GM13976 (cell line): ENCODE results near the gene SMCHD1.
"Not testable (repeated sequence)": the region's sequence is repeated elsewhere in the genome, so short reads cannot be mapped to it uniquely, and the experiment has no call there.

Source experiments
- DNase-seq: peaks from one replicate; pipeline ENCODE4 v3.0.0; 2012; ENCODE audit warnings: low spot score
- CTCF ChIP-seq: IDR thresholded peaks from 2 replicates; pipeline ENCODE4 v1.5.1; 2012; ENCODE audit warnings: borderline replicate concordance, mild to moderate bottlenecking; ENCODE audit not compliant: insufficient read depth; ENCODE audit errors: extremely low read depth, missing control alignments, control extremely low read depth
- in situ Hi-C: fragments of 300-500 bp; cut with MboI; formaldehyde crosslinking; loops from one replicate; pipeline ENCODE4 v1.12.0; 2022; ENCODE audit warnings: low sequenced_read_pairs, mixed read lengths, inconsistent platforms; ENCODE audit not compliant: unreplicated experiment

Gene SMCHD1

DNA sequence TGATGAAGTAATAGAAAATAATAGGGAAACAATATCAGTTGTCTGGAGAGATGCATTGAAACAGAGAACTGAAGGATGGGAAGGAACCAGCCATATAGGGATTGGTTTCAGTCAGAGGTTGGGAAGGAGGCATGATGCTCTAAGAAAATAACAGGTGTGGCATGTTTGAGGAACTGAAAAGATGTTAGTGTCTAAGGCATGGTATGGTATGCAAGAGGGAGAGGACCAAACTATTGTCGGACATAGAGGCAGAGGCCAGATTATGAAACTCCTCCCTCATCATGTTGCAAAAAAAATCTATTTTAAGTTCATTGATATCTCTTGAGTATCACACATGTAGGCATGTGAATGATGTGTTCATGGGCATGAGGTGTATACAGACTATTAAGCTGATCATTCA is 142.4 kb downstream of the SMCHD1 start:
- TF ChIP-seq CTCF = no peak
- in situ Hi-C loops = no loop called here
- peak; percentile 31 for DNase-seq

GRCh38 chr18:2799369-2799768 is 143.8 kb downstream of the SMCHD1 start:
- no peak for DNase-seq
- TF ChIP-seq CTCF = no peak
- in situ Hi-C loops = no loop called here

GRCh38 chr18:2805970-2806943 is 150.7 kb downstream of the SMCHD1 start:
- DNase-seq = no peak
- no peak for TF ChIP-seq CTCF
- in situ Hi-C loops = no loop called here

GRCh38 chr18:2808640-2809039 is 153.1 kb downstream of the SMCHD1 start:
- DNase-seq, in situ Hi-C loops: not testable (repeated sequence)

GRCh38 chr18:2809666-2810183 is 154.2 kb downstream of the SMCHD1 start:
- in situ Hi-C loops, DNase-seq: not testable (repeated sequence)

GRCh38 chr18:2811416-2811815 is 155.9 kb downstream of the SMCHD1 start:
- DNase-seq = no peak
- no peak for TF ChIP-seq CTCF
- in situ Hi-C loops = no loop called here

GRCh38 chr18:2814928-2815327 is 159.4 kb downstream of the SMCHD1 start:
- no peak for TF ChIP-seq CTCF
- in situ Hi-C loops = no loop called here
- no peak for DNase-seq
